Subcutaneous abdominal adipose tissue (tissue), 5 donors: Measurements from ENCODE around the gene FECH.
"Not testable (repeated sequence)": the region's sequence is repeated elsewhere in the genome, so short reads cannot be mapped to it uniquely, and the experiment has no call there.

Source experiments
- H3K27ac ChIP-seq: one replicate; pipeline ENCODE4 v1.7.0; 2013; ENCODE audit warnings: low read depth, mild to moderate bottlenecking, inconsistent platforms, low read length, moderate library complexity
- H3K27me3 ChIP-seq, 5 donors: one replicate each; pipeline ENCODE4 v1.7.0; 2013; ENCODE audit warnings: low read length in 5 of 5, inconsistent platforms in 1 of 5; ENCODE audit not compliant: control insufficient read depth in 5 of 5, insufficient read depth in 4 of 5
- H3K36me3 ChIP-seq, 5 donors: one replicate each; pipeline ENCODE4 v1.7.0; 2013; ENCODE audit warnings: low read length in 5 of 5; ENCODE audit not compliant: control insufficient read depth in 5 of 5, insufficient read depth in 5 of 5
- H3K4me1 ChIP-seq, 5 donors: one replicate each; pipeline ENCODE4 v1.7.0; 2013; ENCODE audit warnings: low read length in 5 of 5, mild to moderate bottlenecking in 3 of 5, moderate library complexity in 1 of 5; ENCODE audit not compliant: control insufficient read depth in 5 of 5, insufficient read depth in 5 of 5
- H3K4me3 ChIP-seq, 5 donors: one replicate each; pipeline ENCODE4 v1.7.0; 2013; ENCODE audit warnings: low read length in 5 of 5, low read depth in 1 of 5
- H3K9ac ChIP-seq, 5 donors: one replicate each; pipeline ENCODE4 v1.7.0; 2013; ENCODE audit warnings: low read length in 5 of 5, mild to moderate bottlenecking in 4 of 5, moderate library complexity in 3 of 5
- H3K9me3 ChIP-seq, 5 donors: one replicate each; pipeline ENCODE4 v1.7.0; 2013; ENCODE audit warnings: low read length in 5 of 5; ENCODE audit not compliant: control insufficient read depth in 5 of 5
- donor health status: healthy.
- donor health status: healthy.
- donor health status: healthy.
- donor health status: healthy.
- donor health status: healthy.

The FECH gene

GRCh38 chr18:57534511-57534909 is 52.0 kb downstream of the FECH start:
- Histone ChIP-seq H3K9me3 (no peaks in the 10 kb centered on the region), H3K4me3 (no peak overlapping the region), H3K36me3 (no peaks in the 10 kb centered on the region), H3K4me1 (peaks cover 0 to 9% (median 0%) of the 10 kb centered on the region in 5 donors), H3K9ac (no peak overlapping the region), H3K27me3 (peaks cover 0 to 5% (median 0%) of the 10 kb centered on the region in 5 donors), H3K27ac (no peak overlapping the region)

GRCh38 chr18:57533868-57534510 is 52.5 kb downstream of the FECH start:
- Histone ChIP-seq H3K9ac (no peak overlapping the region), H3K36me3 (no peaks in the 10 kb centered on the region), H3K9me3 (no peaks in the 10 kb centered on the region), H3K27me3 (peaks cover 0 to 5% (median 0%) of the 10 kb centered on the region in 5 donors), H3K4me3 (no peak overlapping the region), H3K27ac (no peak overlapping the region), H3K4me1 (peaks cover 0 to 9% (median 0%) of the 10 kb centered on the region in 5 donors)

- Histone ChIP-seq H3K27ac (no peak overlapping the region), H3K27me3 (peaks cover 0 to 2% (median 0%) of the 10 kb centered on the region in 5 donors), H3K4me3 (no peak overlapping the region), H3K9me3 (no peaks in the 10 kb centered on the region), H3K36me3 (no peaks in the 10 kb centered on the region), H3K9ac (no peak overlapping the region), H3K4me1 (peaks cover 0 to 9% (median 0%) of the 10 kb centered on the region in 5 donors)
Measured at GRCh38 chr18:57533006-57533867, 53.3 kb downstream of the FECH start.

DNA sequence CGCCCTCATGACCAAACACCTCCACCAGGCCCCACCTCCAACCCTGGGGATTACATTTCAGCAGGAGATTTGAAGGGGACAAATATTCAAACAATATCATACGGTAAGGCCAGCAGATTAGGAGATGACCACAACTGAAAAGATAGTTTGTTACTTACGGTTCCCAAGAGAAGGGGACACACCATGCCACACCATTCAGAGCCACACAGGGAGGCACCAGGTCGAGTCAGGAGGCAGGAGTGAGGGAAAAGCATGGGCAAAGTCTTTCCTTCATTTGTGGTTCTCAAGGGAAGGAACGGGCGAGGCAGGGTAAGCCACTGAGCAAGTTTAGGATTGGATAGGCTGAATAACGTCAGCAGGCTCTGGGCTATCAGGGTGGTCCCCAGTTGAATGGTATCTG is 57.4 kb downstream of the FECH start:
- H3K9me3 ChIP-seq, result peaks cover 0 to 6% (median 5%) of the 10 kb centered on the region in 5 donors
- peaks cover 0 to 9% (median 0%) of the 10 kb centered on the region in 5 donors for H3K4me1 ChIP-seq
- H3K9ac ChIP-seq, result no peak overlapping the region
- peaks cover 0 to 2% (median 0%) of the 10 kb centered on the region in 5 donors for H3K27me3 ChIP-seq
- H3K4me3 ChIP-seq, result no peak overlapping the region
- H3K36me3 ChIP-seq, result no peaks in the 10 kb centered on the region
- H3K27ac ChIP-seq, result no peak overlapping the region

- Histone ChIP-seq H3K4me1 (no peaks in the 10 kb centered on the region), H3K9me3 (peaks cover 0 to 6% (median 5%) of the 10 kb centered on the region in 5 donors), H3K27me3 (peaks cover 0 to 2% (median 0%) of the 10 kb centered on the region in 5 donors), H3K36me3 (no peaks in the 10 kb centered on the region), H3K4me3 (no peak overlapping the region), H3K27ac (no peak overlapping the region), H3K9ac (no peak overlapping the region)
Measured at GRCh38 chr18:57527556-57528229, 58.8 kb downstream of the FECH start.

GRCh38 chr18:57523171-57523956 is 63.1 kb downstream of the FECH start:
- Histone ChIP-seq H3K9ac (no peak overlapping the region), H3K4me3 (no peak overlapping the region), H3K27me3 (no peaks in the 10 kb centered on the region), H3K9me3 (peaks cover 0 to 6% (median 5%) of the 10 kb centered on the region in 5 donors), H3K4me1 (no peaks in the 10 kb centered on the region), H3K36me3 (no peaks in the 10 kb centered on the region), H3K27ac (no peak overlapping the region)

GRCh38 chr18:57522348-57522747 is 64.2 kb downstream of the FECH start:
- H3K9me3 ChIP-seq, H3K9ac ChIP-seq, H3K27ac ChIP-seq, H3K36me3 ChIP-seq, H3K4me3 ChIP-seq, H3K4me1 ChIP-seq, H3K27me3 ChIP-seq: not testable (repeated sequence)

DNA sequence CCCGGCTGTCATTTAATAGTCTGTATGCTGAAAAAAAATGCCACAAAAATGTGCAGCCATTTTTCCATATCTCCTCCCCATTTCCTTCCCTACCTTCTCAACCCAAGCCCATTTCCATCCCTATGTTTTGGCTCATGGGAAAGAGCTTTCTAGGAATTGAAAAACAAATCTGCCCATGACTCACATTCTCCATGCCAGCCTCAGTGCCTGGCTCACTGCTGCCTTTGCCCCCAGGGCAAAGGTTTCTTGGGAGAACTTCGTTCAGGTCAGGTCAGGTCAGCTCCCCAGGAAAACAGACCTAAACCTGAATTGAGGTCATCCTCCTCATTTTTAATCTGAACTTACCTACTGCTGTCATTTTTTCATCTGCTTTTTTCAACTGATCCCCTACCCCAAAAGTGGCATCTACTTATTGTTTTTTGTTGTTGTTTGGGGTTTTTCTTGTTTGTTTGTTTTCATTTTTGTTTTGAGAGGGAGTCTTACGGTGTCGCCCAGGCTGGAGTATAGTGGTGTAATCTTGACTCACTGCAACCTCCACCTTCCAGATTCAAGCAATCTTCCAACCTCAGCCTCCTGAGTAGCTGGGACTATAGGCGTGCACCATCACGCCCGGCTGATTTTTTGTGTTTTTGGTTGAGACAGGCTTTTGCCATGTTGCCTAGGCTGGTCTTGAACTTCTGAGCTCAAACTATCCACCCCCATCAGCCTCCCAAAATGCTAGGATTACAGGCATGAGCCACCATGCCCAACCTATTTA is 66.7 kb downstream of the FECH start:
- no peak overlapping the region for H3K9ac ChIP-seq
- no peak overlapping the region for H3K4me3 ChIP-seq
- H3K27me3 ChIP-seq, result no peaks in the 10 kb centered on the region
- no peaks in the 10 kb centered on the region for H3K4me1 ChIP-seq
- no peak overlapping the region for H3K27ac ChIP-seq
- no peaks in the 10 kb centered on the region for H3K36me3 ChIP-seq
- peaks cover 0 to 3% (median 1%) of the 10 kb centered on the region in 5 donors for H3K9me3 ChIP-seq

GRCh38 chr18:57518533-57518932 is 68.0 kb downstream of the FECH start:
- H3K9me3 ChIP-seq, result no peaks in the 10 kb centered on the region

More at GRCh38 chr18:57518533-57518932, 68.0 kb downstream of the FECH start:
- Histone ChIP-seq H3K4me1 (no peaks in the 10 kb centered on the region), H3K4me3 (no peak overlapping the region), H3K36me3 (no peaks in the 10 kb centered on the region), H3K9ac (no peak overlapping the region), H3K27ac (no peak overlapping the region), H3K27me3 (no peaks in the 10 kb centered on the region)
